ENCODE results near the gene CRK.

CRK gene

DNA sequence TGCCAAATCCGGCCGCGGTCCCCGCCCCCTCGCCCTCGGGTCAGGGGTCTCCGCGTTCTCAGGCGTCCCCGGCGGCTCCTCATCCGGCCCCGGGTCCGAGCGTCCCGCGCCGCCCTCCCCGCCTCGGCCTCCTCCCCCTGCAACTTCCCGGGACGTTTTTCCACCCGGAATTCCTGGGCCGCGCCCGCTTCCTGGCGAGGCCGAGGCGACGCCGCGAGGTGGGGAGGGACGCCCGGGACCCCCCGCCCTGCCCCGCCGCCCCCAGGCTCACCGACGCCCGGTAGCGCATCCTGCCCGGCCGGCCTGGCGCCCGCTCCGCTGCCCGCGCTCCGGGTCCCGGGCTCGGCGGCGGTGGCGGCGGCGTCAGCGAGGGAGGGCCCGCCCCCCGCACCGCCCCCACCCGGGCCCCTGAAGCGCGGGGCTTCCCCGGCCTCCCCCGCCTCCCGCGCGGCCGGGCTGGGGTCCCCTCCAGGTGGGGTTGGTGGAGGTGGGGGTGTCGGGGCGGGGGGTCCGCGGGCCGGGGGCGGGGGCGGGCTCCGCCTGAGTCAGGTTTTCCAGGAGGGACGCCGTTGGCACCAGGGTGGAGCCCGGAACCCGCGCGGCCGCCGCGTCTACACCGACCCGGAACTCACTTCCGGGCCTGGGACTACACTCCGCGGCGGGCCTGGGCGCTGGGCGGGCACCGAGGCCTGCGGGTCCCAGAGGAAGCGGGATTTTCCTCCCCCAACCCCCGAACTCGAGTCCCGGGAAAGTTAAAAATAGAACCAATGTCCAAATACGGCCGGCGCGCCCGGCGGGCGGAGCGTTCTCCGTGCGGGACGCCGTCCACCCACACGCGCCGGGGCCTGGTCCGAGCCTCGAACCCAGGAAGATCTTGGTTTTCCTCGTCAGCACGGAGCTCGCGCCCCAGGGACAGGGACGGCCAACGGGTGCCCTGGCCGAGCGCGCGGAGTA lies 29.7 kb upstream of the CRK start:
- Histone ChIP-seq H3K27me3 (ENCODE audit: insufficient read depth, poor library complexity, severe bottlenecking) (no peaks in the 10 kb centered on the region), H3K36me3 (ENCODE audit: low read depth) (peaks cover 33% of the 10 kb centered on the region), H3K4me3 (ENCODE audit: severe bottlenecking) (peak overlapping the region; percentile 64), H3K27ac (ENCODE audit: poor library complexity, severe bottlenecking) (peak overlapping the region; percentile 93), H3K9me3 (ENCODE audit: severe bottlenecking) (no peaks in the 10 kb centered on the region), H3K4me1 (ENCODE audit: insufficient read depth, poor library complexity, severe bottlenecking) (peaks cover 16% of the 10 kb centered on the region)
- DNase-seq (ENCODE audit: low spot score) (no peak), ATAC-seq (ENCODE audit: low read depth) (peak; percentile 19; the same call in 1 of the 3 replicates)
- TF ChIP-seq, protein P1, sequence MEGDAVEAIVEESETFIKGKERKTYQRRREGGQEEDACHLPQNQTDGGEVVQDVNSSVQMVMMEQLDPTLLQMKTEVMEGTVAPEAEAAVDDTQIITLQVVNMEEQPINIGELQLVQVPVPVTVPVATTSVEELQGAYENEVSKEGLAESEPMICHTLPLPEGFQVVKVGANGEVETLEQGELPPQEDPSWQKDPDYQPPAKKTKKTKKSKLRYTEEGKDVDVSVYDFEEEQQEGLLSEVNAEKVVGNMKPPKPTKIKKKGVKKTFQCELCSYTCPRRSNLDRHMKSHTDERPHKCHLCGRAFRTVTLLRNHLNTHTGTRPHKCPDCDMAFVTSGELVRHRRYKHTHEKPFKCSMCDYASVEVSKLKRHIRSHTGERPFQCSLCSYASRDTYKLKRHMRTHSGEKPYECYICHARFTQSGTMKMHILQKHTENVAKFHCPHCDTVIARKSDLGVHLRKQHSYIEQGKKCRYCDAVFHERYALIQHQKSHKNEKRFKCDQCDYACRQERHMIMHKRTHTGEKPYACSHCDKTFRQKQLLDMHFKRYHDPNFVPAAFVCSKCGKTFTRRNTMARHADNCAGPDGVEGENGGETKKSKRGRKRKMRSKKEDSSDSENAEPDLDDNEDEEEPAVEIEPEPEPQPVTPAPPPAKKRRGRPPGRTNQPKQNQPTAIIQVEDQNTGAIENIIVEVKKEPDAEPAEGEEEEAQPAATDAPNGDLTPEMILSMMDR (IDR thresholded peaks at IDR 0.05; ENCODE audit: poor library complexity, severe bottlenecking): no peak

DNA sequence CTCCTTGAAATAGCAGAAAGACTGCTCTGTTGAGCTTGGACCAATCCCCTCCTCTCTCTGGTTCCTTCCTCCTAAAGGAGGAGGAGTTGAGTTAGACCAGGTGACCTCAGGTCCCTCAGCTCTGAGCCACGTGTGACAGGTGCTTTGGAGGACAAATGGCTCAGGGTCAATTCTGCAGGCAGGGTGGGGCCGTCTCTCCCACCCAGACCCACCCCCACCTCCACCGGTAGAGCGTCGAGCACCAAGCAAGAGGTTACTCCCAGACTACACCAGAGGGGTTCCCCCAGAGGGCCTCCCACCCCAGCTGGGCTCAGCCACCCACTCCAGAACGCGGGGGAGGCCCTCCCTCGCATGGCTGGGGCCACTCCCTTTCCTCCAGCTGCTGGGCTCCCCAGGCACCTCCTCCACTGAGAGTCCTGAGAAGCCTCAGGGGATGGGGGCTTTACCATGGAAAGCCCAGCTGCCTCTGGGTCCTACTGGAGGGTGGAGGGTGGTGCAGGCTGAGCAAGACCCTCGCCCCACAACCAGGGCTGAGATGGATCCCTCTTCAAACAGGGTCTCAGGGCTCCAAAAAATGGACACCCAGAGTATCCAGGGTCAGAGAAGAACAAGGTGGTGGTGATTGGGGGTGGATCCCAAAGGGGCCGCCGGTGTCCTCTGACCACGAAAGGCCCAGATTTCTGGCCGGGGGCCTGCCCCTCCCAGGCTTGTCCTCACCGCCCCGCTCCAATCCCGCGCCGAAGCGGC lies 28.8 kb upstream of the CRK start:
- ATAC-seq (ENCODE audit: low read depth): peak; percentile 35
- Histone ChIP-seq H3K36me3 (ENCODE audit: low read depth) (peaks cover 33% of the 10 kb centered on the region), H3K4me3 (ENCODE audit: severe bottlenecking) (peak overlapping the region; percentile 64), H3K27ac (ENCODE audit: poor library complexity, severe bottlenecking) (peak overlapping the region; percentile 93), H3K27me3 (ENCODE audit: insufficient read depth, poor library complexity, severe bottlenecking) (no peaks in the 10 kb centered on the region), H3K9me3 (ENCODE audit: severe bottlenecking) (no peaks in the 10 kb centered on the region), H3K4me1 (ENCODE audit: insufficient read depth, poor library complexity, severe bottlenecking) (peaks cover 16% of the 10 kb centered on the region)
- TF ChIP-seq, protein P1 (IDR thresholded peaks at IDR 0.05; ENCODE audit: poor library complexity, severe bottlenecking): no peak
- DNase-seq (ENCODE audit: low spot score): no peak

DNA sequence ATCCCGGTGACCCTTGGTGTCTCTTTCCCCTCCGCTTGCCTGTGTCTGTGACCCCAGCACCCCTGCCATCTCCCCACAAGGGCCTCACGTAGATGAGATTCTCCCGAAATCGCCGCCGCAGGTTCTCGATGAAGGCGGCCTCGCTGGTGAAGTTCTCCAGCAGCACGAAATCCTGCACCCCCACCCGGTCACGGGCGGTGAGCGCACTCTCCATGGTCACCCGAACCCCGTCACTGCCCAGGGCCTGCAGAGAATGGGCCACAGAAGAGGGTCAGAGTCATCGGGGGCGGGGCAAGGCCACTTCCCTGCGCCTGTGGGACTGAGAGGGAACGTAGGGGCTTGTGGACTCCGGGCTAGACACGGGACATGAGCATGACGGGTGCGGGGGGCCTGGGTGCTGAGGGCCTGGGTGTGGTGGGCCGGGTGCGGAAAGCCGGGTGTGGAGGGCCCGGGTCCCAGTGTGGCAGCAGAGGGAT lies 28.1 kb upstream of the CRK start:
- Histone ChIP-seq H3K27me3 (ENCODE audit: insufficient read depth, poor library complexity, severe bottlenecking) (no peaks in the 10 kb centered on the region), H3K4me1 (ENCODE audit: insufficient read depth, poor library complexity, severe bottlenecking) (peaks cover 14% of the 10 kb centered on the region), H3K36me3 (ENCODE audit: low read depth) (peaks cover 34% of the 10 kb centered on the region), H3K9me3 (ENCODE audit: severe bottlenecking) (no peaks in the 10 kb centered on the region), H3K27ac (ENCODE audit: poor library complexity, severe bottlenecking) (peak overlapping the region; percentile 93), H3K4me3 (ENCODE audit: severe bottlenecking) (no peak overlapping the region)
- TF ChIP-seq, protein P1 (IDR thresholded peaks at IDR 0.05; ENCODE audit: poor library complexity, severe bottlenecking): no peak
- DNase-seq (ENCODE audit: low spot score): no peak
- no peak for ATAC-seq (ENCODE audit: low read depth)

DNA sequence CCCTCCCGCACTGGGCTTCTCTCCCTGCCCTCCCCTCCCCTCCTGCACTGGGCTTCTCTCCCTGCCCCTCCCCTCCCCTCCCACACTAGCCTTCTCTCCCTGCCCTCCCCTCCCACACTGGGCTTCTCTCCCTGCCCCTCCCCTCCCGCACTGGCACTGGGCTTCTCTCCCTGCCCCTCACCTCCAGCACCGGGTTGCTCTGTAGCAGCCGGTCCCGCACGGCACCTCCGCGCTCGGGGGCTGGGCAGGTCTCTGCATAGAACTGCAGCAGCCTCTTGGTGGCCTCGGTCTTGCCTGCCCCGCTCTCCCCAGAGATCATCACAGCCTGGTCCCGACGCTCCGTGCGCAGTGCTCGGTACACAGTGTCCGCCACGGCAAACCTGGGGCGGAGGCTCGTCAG lies 26.6 kb upstream of the CRK start:
- Histone ChIP-seq H3K36me3 (ENCODE audit: low read depth) (peaks cover 46% of the 10 kb centered on the region), H3K4me1 (ENCODE audit: insufficient read depth, poor library complexity, severe bottlenecking) (peaks cover 8% of the 10 kb centered on the region), H3K27ac (ENCODE audit: poor library complexity, severe bottlenecking) (no peak overlapping the region), H3K27me3 (ENCODE audit: insufficient read depth, poor library complexity, severe bottlenecking) (no peaks in the 10 kb centered on the region), H3K4me3 (ENCODE audit: severe bottlenecking) (no peak overlapping the region), H3K9me3 (ENCODE audit: severe bottlenecking) (no peaks in the 10 kb centered on the region)
- TF ChIP-seq, protein P1 (IDR thresholded peaks at IDR 0.05; ENCODE audit: poor library complexity, severe bottlenecking): no peak
- DNase-seq (ENCODE audit: low spot score): no peak
- ATAC-seq (ENCODE audit: low read depth): no peak

All from RWPE2 (cell line).